HG02981 (cell line): Measurements from ENCODE around the gene MAP1LC3B2.

ENCODE experiments used
- ATAC-seq: cut with Tn5 transposase; IDR thresholded peaks from one replicate; pipeline ENCODE4 v1.9.1; 2021; ENCODE audit warnings: mild to moderate bottlenecking, moderate library complexity; ENCODE audit not compliant: unreplicated experiment

The MAP1LC3B2 gene

DNA sequence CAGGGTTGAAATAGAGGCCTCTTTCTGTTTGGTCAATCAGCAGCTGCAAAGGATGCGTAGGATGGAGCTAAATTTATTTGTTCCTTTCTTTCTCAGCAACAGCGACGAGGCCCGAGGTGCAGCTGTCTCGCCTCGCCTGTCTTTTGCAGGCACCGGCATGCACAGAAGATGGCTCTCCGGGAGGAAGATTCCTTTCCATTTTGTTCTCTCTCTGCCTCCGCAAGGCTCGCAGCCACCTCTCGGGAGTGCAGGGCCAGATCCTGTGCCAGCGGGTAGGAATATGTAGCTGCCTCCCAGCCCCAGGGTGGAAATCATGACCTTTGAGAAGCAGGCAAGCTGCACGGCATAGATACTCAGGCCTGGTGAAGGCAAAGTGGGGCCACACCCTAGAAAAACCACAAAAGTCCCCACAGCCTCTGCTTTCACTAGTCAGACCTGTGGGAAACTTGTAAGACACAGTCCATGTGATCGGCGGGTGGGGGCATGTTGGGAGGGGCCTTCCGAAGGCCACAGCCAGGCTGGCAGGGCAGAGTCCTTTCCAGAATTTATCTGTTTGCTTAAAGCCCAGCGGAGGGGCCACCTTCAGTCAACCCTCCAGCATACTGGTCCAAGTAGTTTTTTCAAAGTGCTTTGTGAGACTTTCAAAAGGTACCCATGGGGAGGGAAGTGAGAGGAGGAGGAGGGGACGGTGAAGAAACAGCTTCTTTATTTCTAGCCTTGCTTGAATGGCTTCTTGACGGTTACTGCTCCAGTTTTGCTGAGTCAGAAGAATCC, at the start of gene MAP1LC3B2:
MAP1LC3B2 (plus strand) TSS at position 220 of the 774 bp plus-strand sequence. CDS start 16,562 bp downstream, outside the sequence.
- peak; percentile 82 for ATAC-seq

- no peak for ATAC-seq
Measured at GRCh38 chr12:116513944-116514343, 45.2 kb upstream of the MAP1LC3B2 start.

DNA sequence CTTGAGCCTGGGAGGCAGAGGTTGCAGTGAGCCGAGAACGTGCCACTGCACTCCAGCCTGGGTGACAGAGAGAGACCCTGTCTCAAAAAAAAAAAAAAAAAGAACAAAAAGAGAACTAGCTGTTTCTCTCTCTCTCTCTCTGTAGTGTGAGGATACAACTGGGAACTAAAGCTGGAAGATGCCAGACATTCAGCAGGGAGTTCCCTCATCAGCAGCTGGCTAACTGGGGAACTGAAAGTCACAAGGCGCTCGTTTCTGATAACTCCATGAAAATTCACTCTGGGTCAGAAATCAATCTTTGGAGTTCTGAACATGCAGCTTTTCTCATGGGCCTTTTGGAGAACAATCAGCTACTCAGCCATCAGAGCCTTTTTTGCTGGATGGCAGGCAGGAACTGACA, 43.5 kb upstream of the MAP1LC3B2 start:
- no peak for ATAC-seq

- ATAC-seq = no peak
Measured at GRCh38 chr12:116516657-116517056, 42.5 kb upstream of the MAP1LC3B2 start.

- ATAC-seq = no peak
Measured at GRCh38 chr12:116517431-116518045, 41.6 kb upstream of the MAP1LC3B2 start.

- no peak for ATAC-seq
Measured at GRCh38 chr12:116520225-116520760, 38.9 kb upstream of the MAP1LC3B2 start.

- no peak for ATAC-seq
Measured at GRCh38 chr12:116520801-116521471, 38.2 kb upstream of the MAP1LC3B2 start.

GRCh38 chr12:116524311-116524710, 34.9 kb upstream of the MAP1LC3B2 start:
- ATAC-seq = no peak

GRCh38 chr12:116524964-116525379, 34.2 kb upstream of the MAP1LC3B2 start:
- no peak for ATAC-seq

- no peak for ATAC-seq
Measured at GRCh38 chr12:116525418-116526001, 33.7 kb upstream of the MAP1LC3B2 start.

GRCh38 chr12:116528065-116528464, 31.1 kb upstream of the MAP1LC3B2 start:
- no peak for ATAC-seq

DNA sequence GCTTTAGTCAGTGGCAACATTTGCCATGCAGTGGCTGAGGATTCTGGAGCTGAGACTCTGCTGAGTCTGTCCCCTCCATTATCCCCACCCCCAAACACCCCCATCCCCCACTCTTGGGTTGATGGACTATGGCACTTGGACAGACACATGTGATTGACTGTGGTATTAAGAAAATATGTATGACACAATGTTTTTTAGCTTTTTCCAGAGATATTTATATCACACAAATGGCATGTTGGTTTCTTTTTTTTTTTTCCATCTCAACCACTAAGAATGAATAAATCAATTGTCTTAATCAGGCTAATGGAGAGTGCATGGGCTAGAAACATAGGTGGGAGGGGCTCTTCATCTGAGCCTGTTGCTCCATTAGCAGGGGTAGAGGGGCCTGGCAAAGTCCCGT, 30.7 kb upstream of the MAP1LC3B2 start:
- no peak for ATAC-seq

DNA sequence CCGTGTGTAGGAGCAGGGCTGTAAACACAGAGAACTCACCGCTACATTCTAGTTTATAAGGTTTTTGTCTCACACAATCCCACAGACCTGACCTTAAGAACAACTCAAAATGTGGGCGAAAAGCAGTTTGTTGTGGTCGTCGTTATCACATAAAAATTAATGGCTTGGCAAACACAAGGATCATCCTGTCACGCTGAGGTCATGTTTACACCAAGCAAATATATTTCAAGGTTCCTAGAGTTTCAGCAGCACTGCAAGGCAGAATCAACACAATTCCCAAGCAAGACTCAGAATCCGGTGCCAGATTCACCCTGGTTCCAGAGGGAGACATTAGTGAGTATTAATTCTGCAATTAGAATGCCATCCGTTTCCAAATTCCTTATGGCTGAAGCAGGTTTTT, 30.1 kb upstream of the MAP1LC3B2 start:
- no peak for ATAC-seq

DNA sequence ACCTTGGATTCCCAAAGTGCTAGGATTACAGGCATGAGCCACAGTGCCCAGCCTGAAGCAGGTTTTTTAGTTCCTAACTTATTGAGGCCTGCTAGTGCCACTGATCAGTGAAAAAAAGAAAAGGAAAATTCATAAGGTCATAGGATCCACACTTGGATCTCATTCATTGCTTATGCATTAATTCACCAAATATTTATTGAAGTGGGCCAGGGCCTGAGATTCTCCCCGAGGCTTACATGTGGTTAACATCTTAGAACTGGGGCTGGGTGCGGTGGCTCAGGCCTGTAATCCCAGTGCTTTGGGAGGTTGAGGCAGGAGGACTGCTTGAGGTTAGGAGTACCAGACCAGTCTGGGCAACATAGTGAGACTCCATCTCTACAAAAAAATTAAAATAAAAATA, 29.5 kb upstream of the MAP1LC3B2 start:
- no peak for ATAC-seq

DNA sequence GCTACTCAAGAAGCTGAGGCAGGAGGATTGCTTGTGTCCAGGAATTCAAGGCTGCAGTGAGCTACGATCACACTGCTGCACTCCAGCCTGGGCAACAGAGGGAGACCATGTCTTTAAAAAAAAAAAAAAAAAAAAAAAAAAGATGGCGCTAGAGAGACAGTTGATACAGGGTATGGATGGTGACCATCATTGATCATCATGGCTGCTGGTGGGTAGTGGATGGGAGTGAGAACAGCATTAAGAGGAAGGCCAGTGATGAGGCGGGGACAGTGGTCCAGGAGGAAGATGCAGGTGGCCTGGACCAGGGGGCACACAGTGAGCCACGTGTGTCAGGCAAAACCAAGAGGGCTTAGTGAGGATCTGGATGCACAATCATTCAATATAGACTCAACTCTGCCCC, 26.8 kb upstream of the MAP1LC3B2 start:
- ATAC-seq = no peak

DNA sequence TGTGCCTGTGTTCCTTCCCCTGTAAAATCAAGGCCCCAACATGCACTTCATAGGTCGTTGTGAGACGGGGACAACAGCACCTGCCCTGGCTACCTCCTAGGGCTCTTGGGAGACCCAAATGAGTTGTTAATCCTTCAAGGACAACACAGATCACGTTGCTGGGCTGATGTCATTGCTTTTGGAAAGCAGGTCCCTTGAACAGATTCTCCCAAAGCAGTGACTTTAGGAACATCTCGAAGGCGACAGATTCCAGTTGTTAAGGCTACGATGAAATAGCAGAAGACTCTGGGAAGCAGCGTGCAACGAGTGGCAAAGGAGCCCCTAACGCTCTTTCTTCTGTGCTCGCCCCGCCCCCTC, 26.2 kb upstream of the MAP1LC3B2 start:
- ATAC-seq = peak; percentile 4

- peak; percentile 54 for ATAC-seq
Measured at GRCh38 chr12:116533343-116534251, 25.6 kb upstream of the MAP1LC3B2 start.

DNA sequence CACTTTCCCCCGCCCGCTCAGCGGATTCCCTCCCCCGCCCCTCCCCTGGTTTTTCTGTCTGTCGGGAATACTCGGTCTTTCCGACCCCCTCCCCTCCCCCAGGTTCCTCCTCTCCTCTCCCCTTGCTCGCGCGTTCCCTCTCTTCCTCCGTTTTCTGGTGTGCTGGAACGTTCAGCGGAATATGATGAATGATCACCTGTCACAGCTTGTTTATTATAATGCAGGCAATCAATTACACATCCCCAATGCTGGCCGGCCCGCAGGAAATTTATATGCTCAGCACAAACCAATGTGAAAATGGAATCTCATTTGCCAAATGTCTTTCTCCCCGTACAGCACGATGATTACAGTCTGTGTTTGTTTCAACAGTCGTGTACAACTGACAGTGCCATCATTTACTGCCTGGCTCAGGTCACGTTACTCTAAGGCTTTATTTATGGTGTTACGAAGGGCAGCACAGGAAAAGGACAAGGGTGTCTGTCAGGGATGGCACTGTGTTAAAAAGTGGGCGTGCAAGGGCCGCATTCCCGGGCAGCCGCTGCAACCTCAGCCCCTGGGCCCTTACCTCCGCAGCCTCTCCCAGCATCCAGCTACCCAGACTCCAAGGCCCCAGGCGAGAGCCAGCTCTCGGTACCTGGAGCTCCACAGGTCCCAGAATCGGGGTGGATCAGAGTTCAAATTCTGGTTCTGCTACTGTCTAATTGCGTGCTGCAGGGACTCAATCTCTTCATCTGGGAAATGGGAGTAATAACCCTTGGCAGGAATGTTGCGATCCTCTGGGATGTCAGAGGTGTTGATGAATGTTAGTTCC, 24.7 kb upstream of the MAP1LC3B2 start:
- ATAC-seq = no peak

DNA sequence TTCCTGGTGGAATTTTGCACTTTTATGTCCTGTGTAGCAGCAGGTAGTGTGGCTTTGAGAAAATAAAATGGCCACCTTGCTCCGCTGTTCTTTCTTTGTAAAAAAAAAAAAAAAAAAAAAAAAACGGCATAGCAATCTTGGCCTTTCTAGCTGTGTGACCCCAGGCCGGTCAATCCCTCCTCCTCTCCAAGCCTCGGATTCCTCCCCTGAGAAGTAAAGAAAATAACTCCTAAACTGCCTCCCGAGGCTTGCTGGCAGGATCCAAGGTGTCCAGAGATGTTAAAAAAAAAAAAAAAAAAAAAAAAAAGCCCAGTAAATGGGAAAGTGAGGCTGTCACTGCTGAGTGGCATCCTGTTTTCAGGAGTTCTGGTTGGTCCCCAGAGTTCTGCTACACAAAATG, 23.9 kb upstream of the MAP1LC3B2 start:
- no peak for ATAC-seq
